Memory B cell (primary cell): Measurements from ENCODE around the gene PPCS.

Experiments
- ATAC-seq: fragments of 150-1000 bp; cut with Tn5 transposase; 2 replicates; pipeline ENCODE4 v1.10.0; 2021; ENCODE audit warnings: low read depth, mild to moderate bottlenecking, moderate library complexity
- DNase-seq, 2 donors: peaks; one replicate each; pipeline ENCODE4 v3.0.0; 2022; ENCODE audit warnings: low spot score in 2 of 2
- H3K27ac Mint-ChIP-seq: one replicate; pipeline ENCODE4 v1.8.0; 2022; ENCODE audit warnings: mild to moderate bottlenecking, moderate library complexity, mixed read lengths
- H3K27me3 Mint-ChIP-seq: one replicate; pipeline ENCODE4 v1.8.0; 2022; ENCODE audit warnings: mixed read lengths
- H3K36me3 Mint-ChIP-seq: one replicate; pipeline ENCODE4 v1.8.0; 2022; ENCODE audit warnings: mild to moderate bottlenecking, mixed read lengths
- H3K4me1 Mint-ChIP-seq: one replicate; pipeline ENCODE4 v1.8.0; 2022; ENCODE audit warnings: mixed read lengths
- H3K4me3 Mint-ChIP-seq: one replicate; pipeline ENCODE4 v1.8.0; 2022; ENCODE audit warnings: mild to moderate bottlenecking, moderate library complexity, mixed read lengths
- H3K9me3 Mint-ChIP-seq: one replicate; pipeline ENCODE4 v1.8.0; 2022; ENCODE audit warnings: mixed read lengths

PPCS gene

DNA sequence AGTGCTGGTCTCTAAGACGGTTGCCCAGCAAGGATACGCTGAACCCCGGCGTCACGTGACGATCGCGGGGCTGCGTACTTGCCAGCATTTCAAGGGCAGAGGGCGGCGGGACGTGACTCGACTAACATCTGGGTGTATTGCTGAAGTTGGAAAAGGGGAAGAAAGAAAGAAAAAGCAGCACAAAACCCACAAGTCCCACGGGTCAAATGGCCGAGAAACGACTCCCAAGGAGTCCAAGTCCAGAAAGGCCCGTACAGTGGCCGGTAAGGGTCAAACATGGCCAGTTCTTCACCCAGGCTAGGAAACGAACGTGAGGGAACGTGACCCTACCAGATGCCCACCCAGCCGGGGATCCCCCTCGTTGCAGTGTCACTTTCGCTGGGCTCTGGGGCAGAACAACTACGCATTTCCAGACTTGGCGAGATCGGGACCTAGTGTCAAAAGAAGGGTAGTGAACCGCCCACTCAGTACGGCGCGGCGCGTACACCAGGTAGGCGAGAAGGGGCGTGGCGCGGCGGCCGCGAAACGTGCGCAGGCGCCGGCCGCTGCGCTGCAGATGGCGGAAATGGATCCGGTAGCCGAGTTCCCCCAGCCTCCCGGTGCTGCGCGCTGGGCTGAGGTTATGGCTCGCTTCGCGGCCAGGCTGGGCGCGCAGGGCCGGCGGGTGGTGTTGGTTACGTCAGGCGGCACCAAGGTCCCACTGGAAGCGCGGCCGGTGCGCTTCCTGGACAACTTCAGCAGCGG, at the start of gene PPCS, which contains the start of gene ZMYND12:
PPCS (plus strand) TSS at position 534 of the 744 bp plus-strand sequence; CDS start at position 557, 23 bp downstream.
ZMYND12 (minus strand) TSS at position 13 of the 744 bp plus-strand sequence. CDS start 25 bp downstream, outside the sequence.
- Mint-ChIP-seq H3K4me3 (peak within 1 kb of the TSS; percentile 97), H3K9me3 (no peaks in the 10 kb centered on the region), H3K27ac (peak within 1 kb of the TSS; percentile 98), H3K27me3 (no peaks in the 10 kb centered on the region), H3K4me1 (peaks cover 17% of the 10 kb centered on the region), H3K36me3 (peaks cover 19% of the 10 kb centered on the region)
- peak; percentile 90 to 93 for DNase-seq
- ATAC-seq, result peak; percentile 87

DNA sequence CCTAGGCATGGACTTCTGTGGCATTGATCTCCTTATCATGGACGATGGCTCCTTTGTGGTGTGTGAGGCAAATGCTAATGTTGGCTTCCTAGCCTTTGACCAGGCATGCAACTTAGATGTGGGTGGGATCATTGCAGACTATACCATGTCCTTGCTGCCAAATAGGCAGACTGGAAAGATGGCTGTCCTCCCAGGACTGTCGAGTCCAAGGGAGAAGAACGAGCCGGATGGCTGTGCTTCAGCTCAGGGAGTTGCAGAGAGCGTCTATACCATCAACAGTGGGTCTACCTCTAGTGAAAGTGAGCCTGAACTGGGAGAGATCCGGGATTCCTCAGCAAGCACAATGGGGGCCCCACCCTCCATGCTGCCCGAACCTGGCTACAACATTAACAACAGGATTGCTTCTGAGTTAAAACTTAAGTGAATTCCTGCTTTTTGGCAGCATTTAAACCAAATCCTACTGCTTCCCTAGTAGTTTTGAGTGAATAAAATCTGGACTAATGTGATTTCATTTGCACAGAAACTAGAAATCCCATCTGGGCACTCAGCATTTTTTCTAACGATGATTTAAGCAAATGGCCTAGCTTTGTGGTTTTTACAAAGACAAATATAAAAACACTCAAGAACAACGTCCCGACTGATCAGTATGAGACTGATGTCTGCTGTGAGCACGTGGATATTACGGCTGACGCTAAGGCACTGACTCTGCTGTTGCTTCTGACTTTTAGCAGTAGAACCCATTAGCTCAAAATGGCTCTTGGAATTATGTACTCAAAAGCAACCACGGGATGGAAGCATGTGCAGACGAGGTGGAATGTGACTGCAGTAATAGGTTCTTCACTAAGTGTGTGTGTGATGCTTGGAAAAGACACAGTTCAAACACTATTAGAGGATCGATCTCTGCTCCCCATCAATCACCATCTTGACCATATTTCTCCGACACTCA, 41.5 kb upstream of the PPCS start:
- ATAC-seq (no peak), DNase-seq (no peak)
- Mint-ChIP-seq H3K4me1 (no peaks in the 10 kb centered on the region), H3K4me3 (no peak overlapping the region), H3K27ac (no peak overlapping the region), H3K9me3 (no peaks in the 10 kb centered on the region), H3K36me3 (no peaks in the 10 kb centered on the region), H3K27me3 (peaks cover 13% of the 10 kb centered on the region)

DNA sequence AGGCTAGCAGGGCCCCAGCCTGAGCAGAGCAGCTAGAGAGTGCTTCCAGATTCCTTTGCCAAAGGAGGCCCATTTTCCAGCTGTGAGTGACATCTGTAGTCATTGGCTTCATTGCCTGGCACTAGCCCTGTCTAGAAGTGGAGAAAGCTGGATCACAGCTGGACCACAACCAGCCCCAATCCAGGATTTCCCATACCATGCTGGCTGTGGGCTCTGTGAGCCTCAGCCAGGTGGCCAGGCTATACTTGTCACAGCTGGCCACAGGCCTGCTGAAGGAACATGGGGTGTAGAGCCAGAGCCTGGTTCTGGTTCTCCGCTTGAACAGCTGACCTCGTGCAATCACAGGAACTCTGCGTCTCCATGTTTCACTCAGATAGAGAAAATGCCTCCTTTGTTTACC, 39.2 kb upstream of the PPCS start:
- Mint-ChIP-seq H3K27me3 (peaks cover 12% of the 10 kb centered on the region), H3K36me3 (no peaks in the 10 kb centered on the region), H3K4me1 (no peaks in the 10 kb centered on the region), H3K27ac (no peak overlapping the region), H3K9me3 (no peaks in the 10 kb centered on the region), H3K4me3 (no peak overlapping the region)
- ATAC-seq (no peak), DNase-seq (no peak)

DNA sequence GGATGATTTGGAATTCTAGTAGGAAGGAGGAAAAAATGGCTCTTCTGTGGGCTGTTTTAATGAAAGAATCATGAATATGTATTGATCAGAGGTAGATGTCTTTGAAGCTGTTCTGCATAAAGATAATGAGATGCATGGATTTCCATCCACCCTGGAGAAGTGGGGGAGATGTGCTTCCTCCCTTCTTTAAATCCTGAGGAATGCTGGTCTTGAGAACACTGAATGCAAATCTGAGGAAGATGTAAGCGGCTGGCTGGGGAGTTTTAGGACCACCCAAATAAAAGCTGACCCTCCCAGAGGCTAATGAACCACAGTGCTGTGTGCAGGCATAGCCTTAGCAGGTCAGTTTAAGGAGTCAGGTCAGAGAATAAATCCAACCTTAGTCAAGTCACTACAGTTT, 37.8 kb upstream of the PPCS start:
- ATAC-seq (no peak), DNase-seq (no peak)
- peaks cover 12% of the 10 kb centered on the region for H3K27me3 Mint-ChIP-seq
- H3K4me1 Mint-ChIP-seq, result no peaks in the 10 kb centered on the region
- H3K4me3 Mint-ChIP-seq, result no peak overlapping the region
- no peaks in the 10 kb centered on the region for H3K36me3 Mint-ChIP-seq
- H3K27ac Mint-ChIP-seq, result no peak overlapping the region
- H3K9me3 Mint-ChIP-seq, result no peaks in the 10 kb centered on the region

DNA sequence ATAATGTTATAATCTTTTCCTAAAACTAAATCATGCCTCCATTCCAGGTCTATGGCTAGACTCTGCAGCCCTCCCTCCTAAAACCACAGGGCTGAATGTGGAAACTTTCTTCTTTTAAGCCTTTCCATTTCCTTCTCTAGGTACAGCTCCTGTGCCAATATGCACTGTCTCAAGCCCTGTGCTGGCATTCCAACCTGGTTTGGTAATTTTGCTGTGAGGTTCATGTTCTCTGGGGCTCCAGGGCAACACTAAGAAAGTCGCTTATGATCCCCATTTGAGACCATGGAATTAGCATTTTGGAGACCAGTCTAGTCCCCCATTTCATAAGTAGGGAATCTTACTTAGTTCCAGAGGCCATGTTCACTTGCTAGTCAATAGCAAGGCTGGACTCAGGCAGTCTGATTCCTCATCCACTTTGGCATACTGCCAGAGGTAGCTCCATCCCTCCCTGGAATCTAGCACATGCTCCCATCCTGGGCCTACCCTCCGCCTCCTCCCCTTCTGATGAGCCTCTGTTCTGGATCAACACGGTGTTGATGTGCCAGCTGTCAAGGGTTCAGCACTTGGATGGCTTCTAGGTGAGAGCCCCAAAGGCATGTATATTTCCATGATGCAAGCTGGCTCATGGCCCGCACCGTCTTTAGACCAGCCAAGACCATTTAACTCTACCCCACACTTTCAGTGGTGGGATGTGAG, 37.1 kb upstream of the PPCS start:
- Mint-ChIP-seq H3K27ac (no peak overlapping the region), H3K9me3 (no peaks in the 10 kb centered on the region), H3K4me1 (no peaks in the 10 kb centered on the region), H3K27me3 (peaks cover 12% of the 10 kb centered on the region), H3K36me3 (no peaks in the 10 kb centered on the region), H3K4me3 (no peak overlapping the region)
- DNase-seq (no peak), ATAC-seq (no peak)

DNA sequence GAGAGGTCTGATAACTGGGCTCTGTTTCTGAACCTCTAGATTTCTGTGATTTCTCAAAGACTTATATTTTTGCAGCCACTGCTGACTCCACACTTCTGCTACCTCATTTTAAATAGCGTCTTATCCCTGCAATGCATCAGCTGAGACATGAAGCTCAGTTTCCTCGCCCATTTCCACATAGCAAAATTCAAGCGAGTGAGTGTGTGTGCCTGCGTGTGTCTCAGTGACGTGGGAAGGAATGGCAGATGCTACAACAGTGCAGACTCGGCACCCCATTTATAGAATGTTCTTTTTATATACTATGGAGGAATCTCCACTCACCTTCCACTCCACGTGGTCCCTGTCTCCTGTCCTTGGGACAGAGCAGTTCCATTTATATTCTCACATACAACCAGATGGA, 36.2 kb upstream of the PPCS start:
- Mint-ChIP-seq H3K27me3 (peaks cover 11% of the 10 kb centered on the region), H3K4me1 (no peaks in the 10 kb centered on the region), H3K9me3 (no peaks in the 10 kb centered on the region), H3K27ac (no peak overlapping the region), H3K36me3 (no peaks in the 10 kb centered on the region), H3K4me3 (no peak overlapping the region)
- DNase-seq (no peak), ATAC-seq (no peak)

DNA sequence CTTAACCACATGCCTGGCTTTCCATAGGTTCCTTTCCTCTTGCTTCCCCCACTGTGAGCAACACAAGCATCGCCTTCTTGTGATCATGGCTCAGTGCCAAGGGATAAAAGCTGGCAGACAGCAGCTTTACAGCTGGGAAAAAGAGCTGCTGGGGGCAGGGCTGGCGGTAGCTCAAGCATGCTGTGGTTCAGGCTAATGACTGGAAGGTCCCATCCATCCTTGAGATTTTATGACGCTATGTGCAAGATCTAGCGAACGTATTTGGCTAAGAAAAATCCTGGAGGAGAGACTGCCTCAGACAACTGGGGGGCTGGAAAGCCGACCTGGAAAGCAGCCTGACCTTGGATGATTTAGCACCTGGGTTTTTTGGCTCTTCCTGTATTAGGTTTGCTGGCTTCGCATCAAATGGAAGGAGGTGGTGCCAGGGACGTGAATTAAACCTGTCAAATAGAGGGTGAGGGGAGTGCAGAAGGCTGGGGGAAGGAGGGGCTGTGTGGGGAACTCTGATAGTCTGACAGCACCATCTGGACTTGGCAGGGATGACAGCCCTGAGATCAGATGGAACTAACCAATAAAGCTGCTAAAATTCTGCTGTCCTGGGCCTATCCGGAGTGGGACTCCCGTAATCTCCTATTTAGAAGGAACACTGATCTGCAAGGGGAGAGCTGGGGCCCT, 35.3 kb upstream of the PPCS start:
- Mint-ChIP-seq H3K4me3 (no peak overlapping the region), H3K9me3 (no peaks in the 10 kb centered on the region), H3K36me3 (no peaks in the 10 kb centered on the region)

DNA sequence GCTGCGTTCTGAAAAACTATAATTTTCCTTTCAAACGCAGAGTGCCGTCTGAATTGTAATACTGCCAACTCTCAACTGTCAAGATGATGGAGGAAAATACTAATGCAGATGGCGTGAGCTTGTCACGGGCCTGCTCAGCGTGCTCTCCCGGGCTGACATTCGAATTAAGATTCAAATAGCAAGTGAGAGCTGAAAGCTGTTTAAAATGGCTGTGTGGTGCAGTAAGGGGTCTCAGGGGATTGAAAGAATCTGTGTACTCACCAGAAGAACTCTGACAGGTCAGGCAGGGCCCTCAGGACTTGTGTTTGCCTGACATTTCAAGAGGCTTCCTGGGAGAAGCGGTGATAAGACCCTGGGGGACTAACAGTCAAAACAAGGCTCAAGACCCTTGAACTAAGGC, 33.6 kb upstream of the PPCS start:
- ATAC-seq (no peak), DNase-seq (no peak)
- Mint-ChIP-seq H3K27ac (no peak overlapping the region), H3K27me3 (peaks cover 11% of the 10 kb centered on the region), H3K9me3 (no peaks in the 10 kb centered on the region), H3K4me1 (no peaks in the 10 kb centered on the region), H3K36me3 (no peaks in the 10 kb centered on the region), H3K4me3 (no peak overlapping the region)

More for the DNA sequence above, 35.3 kb upstream of the PPCS start:
- DNase-seq, result no peak
- Mint-ChIP-seq H3K4me1 (no peaks in the 10 kb centered on the region), H3K27me3 (peaks cover 11% of the 10 kb centered on the region), H3K27ac (no peak overlapping the region)
- no peak for ATAC-seq

DNA sequence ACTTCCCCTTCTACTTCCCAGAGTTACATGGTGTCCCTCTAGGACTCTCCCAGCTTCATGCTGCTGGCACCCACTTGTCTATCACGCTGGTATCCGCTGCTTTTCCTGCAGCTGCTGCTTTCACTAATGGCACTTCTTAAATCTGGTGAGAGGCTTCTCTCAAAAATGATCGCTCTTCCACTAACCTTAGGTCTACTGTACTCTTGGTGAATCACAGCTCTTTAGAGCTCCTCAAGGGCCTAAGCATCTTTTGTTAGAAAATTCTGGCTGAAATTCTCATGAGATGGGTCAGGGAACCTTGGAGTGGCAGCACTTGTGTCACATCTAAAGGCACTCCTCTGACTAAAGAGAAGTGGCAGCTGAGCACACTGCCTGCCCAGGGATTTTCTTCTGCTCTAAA, 32.7 kb upstream of the PPCS start:
- H3K36me3 Mint-ChIP-seq, result no peaks in the 10 kb centered on the region
- no peaks in the 10 kb centered on the region for H3K9me3 Mint-ChIP-seq
- H3K27me3 Mint-ChIP-seq, result peaks cover 11% of the 10 kb centered on the region
- no peaks in the 10 kb centered on the region for H3K4me1 Mint-ChIP-seq
- H3K4me3 Mint-ChIP-seq, result no peak overlapping the region
- DNase-seq (no peak), ATAC-seq (no peak)
- no peak overlapping the region for H3K27ac Mint-ChIP-seq

DNA sequence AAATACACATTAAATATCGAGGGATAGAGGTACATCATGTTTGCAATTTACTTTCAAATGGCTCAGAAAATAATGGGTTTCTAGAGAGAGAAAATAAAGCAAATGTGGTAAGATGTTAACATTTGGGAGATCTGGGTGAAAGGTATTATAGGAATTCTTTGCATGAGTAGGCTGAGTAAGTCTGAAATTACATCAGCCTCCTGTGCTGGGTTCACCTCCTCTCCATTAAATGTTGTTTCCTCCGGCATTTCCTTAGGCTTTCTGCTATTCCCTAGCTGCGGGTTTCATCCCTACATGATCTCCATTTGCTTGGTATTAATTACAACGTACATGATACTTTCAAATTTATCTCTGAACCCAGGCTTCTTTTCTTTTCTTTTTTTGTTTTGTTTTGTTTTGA, 32.1 kb upstream of the PPCS start:
- Mint-ChIP-seq H3K4me1 (no peaks in the 10 kb centered on the region), H3K27ac (no peak overlapping the region), H3K27me3 (peaks cover 11% of the 10 kb centered on the region), H3K4me3 (no peak overlapping the region), H3K36me3 (no peaks in the 10 kb centered on the region), H3K9me3 (no peaks in the 10 kb centered on the region)
- DNase-seq (no peak), ATAC-seq (no peak)

DNA sequence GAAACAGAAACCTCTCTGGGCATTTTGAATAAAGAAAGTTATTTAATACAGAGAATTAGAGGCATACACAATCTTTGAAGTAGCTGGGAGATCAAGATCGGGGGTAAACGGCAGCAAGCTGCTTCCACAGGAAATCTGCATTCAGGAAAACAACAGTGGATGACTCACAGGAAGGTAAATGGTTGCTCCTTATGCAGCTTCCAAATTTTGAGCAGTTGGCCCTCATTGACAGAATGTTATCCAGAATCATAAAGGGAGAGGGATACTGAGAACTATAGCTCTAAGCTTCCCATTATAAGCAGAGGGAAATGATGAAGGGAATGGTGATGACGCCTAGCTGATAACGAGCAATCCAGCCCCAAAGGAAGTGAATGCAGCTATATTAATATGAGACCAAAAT, 29.1 kb upstream of the PPCS start:
- Mint-ChIP-seq H3K9me3 (no peaks in the 10 kb centered on the region), H3K27me3 (peaks cover 9% of the 10 kb centered on the region), H3K4me1 (no peaks in the 10 kb centered on the region), H3K27ac (no peak overlapping the region), H3K36me3 (no peaks in the 10 kb centered on the region), H3K4me3 (no peak overlapping the region)
- DNase-seq, result no peak
- ATAC-seq, result no peak

DNA sequence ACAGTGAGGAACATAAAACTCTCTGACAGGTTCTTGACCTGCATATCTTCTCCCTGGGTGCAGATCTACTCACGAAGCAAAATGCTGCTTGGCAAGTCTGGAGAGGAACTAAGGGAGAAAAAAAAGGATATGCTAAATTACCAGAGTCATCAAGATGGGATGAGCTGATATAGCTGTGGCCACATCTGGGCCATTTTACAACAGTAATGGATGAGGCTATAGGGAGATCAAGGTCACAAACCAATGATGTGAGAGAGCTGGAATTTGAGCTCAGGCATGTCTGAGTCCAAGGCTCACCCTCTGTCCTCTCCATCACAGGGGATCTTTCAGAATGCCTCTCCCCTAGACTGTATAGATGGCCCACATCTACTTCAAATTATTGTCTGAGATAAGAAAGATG, 26.7 kb upstream of the PPCS start:
- H3K4me1 Mint-ChIP-seq, result no peaks in the 10 kb centered on the region
- H3K9me3 Mint-ChIP-seq, result no peaks in the 10 kb centered on the region
- peaks cover 7% of the 10 kb centered on the region for H3K27me3 Mint-ChIP-seq
- H3K27ac Mint-ChIP-seq, result no peak overlapping the region
- no peak overlapping the region for H3K4me3 Mint-ChIP-seq
- no peak for ATAC-seq
- DNase-seq, result no peak
- H3K36me3 Mint-ChIP-seq, result no peaks in the 10 kb centered on the region

DNA sequence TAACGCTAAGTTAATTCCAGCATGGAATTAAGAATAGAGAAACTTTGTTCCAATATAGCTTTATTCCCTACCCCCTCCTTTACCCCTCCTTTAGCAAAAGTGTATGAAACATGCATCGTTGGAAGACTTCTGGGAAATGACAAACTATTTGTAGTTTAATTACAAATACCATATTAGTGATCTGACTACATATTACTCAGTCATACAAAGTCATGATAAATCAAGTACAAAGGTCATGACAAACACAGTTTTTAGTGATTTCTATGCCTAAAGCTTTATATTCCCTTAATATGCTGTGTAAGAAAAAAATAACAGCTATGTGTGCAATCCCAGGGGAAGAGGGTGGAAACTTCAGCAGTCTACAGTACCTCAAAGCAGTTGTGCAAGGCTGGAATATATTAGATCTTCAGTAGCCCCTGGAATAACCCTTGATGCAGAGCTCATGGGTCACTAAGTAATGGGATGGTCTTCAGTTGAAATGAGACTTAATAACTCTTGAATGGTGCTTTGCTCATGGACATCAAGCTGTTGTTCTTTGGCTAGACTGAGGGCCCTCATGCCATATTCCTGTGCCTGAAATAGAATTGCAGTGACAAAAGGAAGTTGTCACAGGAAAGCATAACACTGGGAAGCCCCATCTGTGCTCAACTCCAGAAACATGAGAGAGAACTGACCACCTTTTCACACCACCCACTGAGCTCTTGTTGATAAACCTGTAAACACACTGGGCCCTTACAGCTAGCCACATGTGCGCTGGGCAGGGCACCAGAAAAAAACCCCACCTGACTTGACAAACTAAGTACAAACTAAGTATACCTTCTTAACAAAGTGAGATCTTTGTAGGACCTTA, 25.8 kb upstream of the PPCS start:
- Mint-ChIP-seq H3K27ac (no peak overlapping the region), H3K27me3 (peaks cover 2% of the 10 kb centered on the region), H3K4me3 (no peak overlapping the region), H3K9me3 (no peaks in the 10 kb centered on the region), H3K36me3 (no peaks in the 10 kb centered on the region), H3K4me1 (no peaks in the 10 kb centered on the region)
- ATAC-seq (no peak), DNase-seq (no peak)
